Fibroblast of lung (primary cell): Measurements from ENCODE around the gene CBFA2T3. TPM values are rescaled to one million over a fixed set of nuclear protein-coding genes. Genes with fewer than 3 reads are reported as not detected.
"Not testable (repeated sequence)": the region's sequence is repeated elsewhere in the genome, so short reads cannot be mapped to it uniquely, and the experiment has no call there.

Source experiments
- DNase-seq, 2 donors: peaks; one replicate each; pipeline versions ENCODE4 v3.0.0 to v3.0.0-alpha.2; 2010; ENCODE audit warnings: low read depth in 2 of 2
- H2AFZ ChIP-seq: 2 replicates; pipeline ENCODE4 v1.5.1; 2012; ENCODE audit warnings: low read length, control low read depth, inconsistent platforms
- H3K27ac ChIP-seq: 2 replicates; pipeline ENCODE4 v1.5.1; 2011; ENCODE audit warnings: low read length, control low read depth; ENCODE audit not compliant: insufficient read depth
- H3K27me3 ChIP-seq: 2 replicates; pipeline ENCODE4 v1.5.1; 2011; ENCODE audit warnings: mild to moderate bottlenecking, low read length; ENCODE audit not compliant: control insufficient read depth, insufficient read depth
- H3K36me3 ChIP-seq: 2 replicates; pipeline ENCODE4 v1.5.1; 2011; ENCODE audit warnings: low read length; ENCODE audit not compliant: control insufficient read depth, insufficient read depth
- H3K4me1 ChIP-seq: 2 replicates; pipeline ENCODE4 v1.5.1; 2011; ENCODE audit warnings: low read length; ENCODE audit not compliant: control insufficient read depth, insufficient read depth; ENCODE audit errors: extremely low read depth
- H3K4me2 ChIP-seq: 2 replicates; pipeline ENCODE4 v1.5.1; 2011; ENCODE audit warnings: low read length, control low read depth; ENCODE audit not compliant: insufficient read depth; ENCODE audit errors: extremely low read depth
- H3K4me3 ChIP-seq, 4 experiments: fragments of 200-600 bp in 1 of 4; sonication (generic) in 1 of 4; replicated peaks in 1 of 4; 2 replicates each; pipeline ENCODE4 v1.5.1; 2011 to 2016; ENCODE audit warnings: low read length in 4 of 4, low read depth in 3 of 4, mild to moderate bottlenecking in 3 of 4, control low read depth in 2 of 4, inconsistent platforms in 1 of 4, mixed read lengths in 1 of 4; ENCODE audit not compliant: insufficient read depth in 1 of 4; ENCODE audit errors: control extremely low read depth in 1 of 4
- H3K79me2 ChIP-seq: 2 replicates; pipeline ENCODE4 v1.5.1; 2012; ENCODE audit warnings: mild to moderate bottlenecking, low read length, inconsistent platforms; ENCODE audit not compliant: control insufficient read depth, insufficient read depth
- H3K9ac ChIP-seq: 2 replicates; pipeline ENCODE4 v1.5.1; 2011; ENCODE audit warnings: mild to moderate bottlenecking, low read length, control low read depth; ENCODE audit not compliant: insufficient read depth
- H3K9me3 ChIP-seq: 2 replicates; pipeline ENCODE4 v1.5.1; 2012; ENCODE audit warnings: low read depth, low read length; ENCODE audit not compliant: control insufficient read depth, insufficient read depth
- H4K20me1 ChIP-seq: 2 replicates; pipeline ENCODE4 v1.5.1; 2011; ENCODE audit warnings: low read length; ENCODE audit not compliant: control insufficient read depth, insufficient read depth; ENCODE audit errors: extremely low read depth
- EZH2 ChIP-seq: IDR thresholded peaks from 2 replicates; pipeline ENCODE4 v1.5.1; 2012; ENCODE audit warnings: low read length, control low read depth, mild to moderate bottlenecking; ENCODE audit errors: missing control alignments
- polyA plus RNA-seq, 2 donors: library from polyadenylated mRNA; depleted of rRNA in 1 of 2; stranded (reverse) in 1 of 2; unstranded in 1 of 2; fragments of >200 nt; gene quantifications; 2 replicates each; pipeline ENCODE4 v1.2.1, GENCODE V29; 2011 to 2012; ENCODE audit warnings: missing spikeins in 1 of 2
- total RNA-seq: library from RNA; depleted of rRNA; stranded (reverse); fragments of >200 nt; gene quantifications from 2 replicates; pipeline ENCODE4 v1.2.1, GENCODE V29; 2014
- TF ChIP-seq, protein P1 (sequence below), 2 donors: IDR thresholded peaks in 1 of 2; conservative IDR thresholded peaks in 1 of 2; 1 replicate in 1 of 2; 2 replicates in 1 of 2; pipeline ENCODE4 v1.5.1; 2011 to 2012; ENCODE audit warnings: low read length in 2 of 2, control low read depth in 1 of 2, inconsistent platforms in 1 of 2, low read depth in 1 of 2, mild to moderate bottlenecking in 1 of 2

The CBFA2T3 gene
- total and polyA plus RNA-seq, 2 donors (not counting 1 experiment from before 2014, with no cell fraction given), result under 0.01 to 0.05 TPM

DNA sequence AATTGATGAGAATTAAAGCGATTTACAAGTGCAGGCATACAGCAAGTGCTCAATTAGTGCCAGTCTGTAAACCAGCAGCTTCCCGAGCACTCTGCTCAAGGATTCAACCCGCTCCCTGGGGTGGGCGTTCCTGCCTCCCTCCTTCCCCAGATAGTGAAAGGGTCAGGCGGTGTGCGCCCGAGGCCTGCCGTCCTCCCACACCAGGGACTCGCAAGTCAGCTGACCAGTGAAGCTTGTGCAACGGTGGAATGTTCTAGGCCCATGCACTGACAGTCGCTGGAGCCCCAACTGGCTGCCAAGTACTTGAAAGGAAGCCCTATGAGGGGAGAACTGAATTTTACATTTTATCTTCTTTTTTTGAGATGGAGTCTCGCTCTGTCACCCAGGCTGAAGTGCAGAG lies 57.1 kb downstream of the CBFA2T3 start:
- Histone ChIP-seq H3K27ac (no peak overlapping the region), H3K36me3 (no peaks in the 10 kb centered on the region), H3K9me3 (no peaks in the 10 kb centered on the region), H3K27me3 (no peaks in the 10 kb centered on the region), H3K79me2 (no peaks in the 10 kb centered on the region), H4K20me1 (no peaks in the 10 kb centered on the region), H3K4me2 (no peak overlapping the region), H3K4me3 (no peak overlapping the region), H3K9ac (no peak overlapping the region), H2AFZ (no peak overlapping the region), H3K4me1 (peaks cover 20% of the 10 kb centered on the region)
- no peak for TF ChIP-seq EZH2
- TF ChIP-seq, protein P1, sequence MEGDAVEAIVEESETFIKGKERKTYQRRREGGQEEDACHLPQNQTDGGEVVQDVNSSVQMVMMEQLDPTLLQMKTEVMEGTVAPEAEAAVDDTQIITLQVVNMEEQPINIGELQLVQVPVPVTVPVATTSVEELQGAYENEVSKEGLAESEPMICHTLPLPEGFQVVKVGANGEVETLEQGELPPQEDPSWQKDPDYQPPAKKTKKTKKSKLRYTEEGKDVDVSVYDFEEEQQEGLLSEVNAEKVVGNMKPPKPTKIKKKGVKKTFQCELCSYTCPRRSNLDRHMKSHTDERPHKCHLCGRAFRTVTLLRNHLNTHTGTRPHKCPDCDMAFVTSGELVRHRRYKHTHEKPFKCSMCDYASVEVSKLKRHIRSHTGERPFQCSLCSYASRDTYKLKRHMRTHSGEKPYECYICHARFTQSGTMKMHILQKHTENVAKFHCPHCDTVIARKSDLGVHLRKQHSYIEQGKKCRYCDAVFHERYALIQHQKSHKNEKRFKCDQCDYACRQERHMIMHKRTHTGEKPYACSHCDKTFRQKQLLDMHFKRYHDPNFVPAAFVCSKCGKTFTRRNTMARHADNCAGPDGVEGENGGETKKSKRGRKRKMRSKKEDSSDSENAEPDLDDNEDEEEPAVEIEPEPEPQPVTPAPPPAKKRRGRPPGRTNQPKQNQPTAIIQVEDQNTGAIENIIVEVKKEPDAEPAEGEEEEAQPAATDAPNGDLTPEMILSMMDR (conservative IDR thresholded peaks at IDR 0.05 in 1 of 2, IDR thresholded peaks at IDR 0.05 in 1 of 2; ENCODE audit: low read depth in 1 of 2, low read length in 2 of 2), result no peak
- DNase-seq, result no peak

DNA sequence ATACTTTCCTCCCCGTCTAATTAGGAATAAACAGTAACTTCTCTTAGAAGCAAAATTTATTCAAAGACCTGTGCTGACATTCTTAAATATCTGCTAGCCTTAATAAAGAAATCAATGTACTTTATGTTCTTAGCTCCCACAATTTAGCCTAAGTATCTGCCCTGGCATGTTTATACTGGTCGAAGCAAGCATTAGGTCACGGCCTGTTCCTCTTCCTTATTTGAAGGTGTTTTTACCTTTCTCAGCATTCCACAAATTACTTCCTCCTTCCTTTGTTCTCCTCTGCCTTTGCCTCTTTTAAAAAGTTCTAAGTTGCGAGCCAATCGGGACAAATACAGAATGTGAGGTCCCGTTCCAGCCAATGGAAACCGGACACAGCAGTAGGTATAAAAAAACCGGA lies 58.1 kb downstream of the CBFA2T3 start:
- not testable (repeated sequence) for H2AFZ ChIP-seq, H3K4me2 ChIP-seq, H3K79me2 ChIP-seq, H4K20me1 ChIP-seq, H3K4me3 ChIP-seq, H3K27ac ChIP-seq, H3K36me3 ChIP-seq, DNase-seq, H3K9me3 ChIP-seq, H3K9ac ChIP-seq, H3K27me3 ChIP-seq
- H3K4me1 ChIP-seq, result peaks cover 18% of the 10 kb centered on the region

DNA sequence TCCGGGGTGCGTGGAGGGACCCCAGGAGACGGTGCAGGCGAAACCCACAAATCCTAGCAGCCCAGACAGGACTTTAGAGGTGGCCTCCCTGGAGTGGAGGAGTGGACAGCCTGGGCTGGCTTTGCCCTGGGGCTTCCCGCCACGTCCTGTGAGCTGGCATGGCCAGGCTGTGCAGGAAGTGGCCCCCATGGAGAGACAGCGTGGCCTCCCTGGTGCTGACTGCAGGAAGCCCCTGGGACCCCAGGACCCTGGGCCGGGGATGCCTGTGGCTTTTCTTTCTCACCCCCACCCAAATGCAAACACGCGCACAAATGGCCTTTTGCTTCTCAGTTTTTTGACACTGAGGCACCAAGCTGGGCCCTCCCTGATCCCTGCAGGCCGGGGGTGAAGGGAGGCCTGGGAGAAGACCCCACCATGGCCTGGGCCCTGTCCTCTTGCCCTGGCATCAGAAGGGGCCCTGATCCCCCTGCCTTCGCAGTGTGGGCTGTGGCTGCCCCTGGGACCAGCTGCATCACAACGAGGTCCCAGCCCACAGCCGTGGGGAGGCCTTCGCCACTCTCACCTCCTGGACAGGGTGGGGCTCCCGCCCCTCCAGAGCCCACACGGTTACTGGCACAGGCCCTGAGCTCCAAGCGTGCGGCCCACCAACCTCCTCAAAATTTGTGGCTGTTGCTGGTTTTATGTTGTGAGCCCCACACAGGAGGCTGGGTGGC lies 58.9 kb downstream of the CBFA2T3 start:
- no peak overlapping the region for H2AFZ ChIP-seq

More for the DNA sequence above, 58.9 kb downstream of the CBFA2T3 start:
- TF ChIP-seq, protein P1 (conservative IDR thresholded peaks at IDR 0.05 in 1 of 2, IDR thresholded peaks at IDR 0.05 in 1 of 2; ENCODE audit: low read depth in 1 of 2, low read length in 2 of 2), result no peak
- no peak for TF ChIP-seq EZH2
- Histone ChIP-seq H3K27me3 (no peaks in the 10 kb centered on the region), H3K9ac (no peak overlapping the region), H3K27ac (no peak overlapping the region), H3K9me3 (no peaks in the 10 kb centered on the region), H4K20me1 (no peaks in the 10 kb centered on the region), H3K36me3 (no peaks in the 10 kb centered on the region), H3K4me1 (peaks cover 18% of the 10 kb centered on the region), H3K4me3 (no peak overlapping the region), H3K79me2 (no peaks in the 10 kb centered on the region), H3K4me2 (no peak overlapping the region)
- no peak for DNase-seq
